BLaER1 treated with 17β-estradiol and CSF1 and Interleukin-3, amounts not matched to agents 10 nM and 100 nM (cell line): Measurements from ENCODE around the gene SMARCA4.
A peak's percentile ranks its signal among the peaks of the same experiment; 100 is the strongest.

Experiments
- H3K27ac ChIP-seq, 11 experiments: shearing (Covaris generic); formaldehyde crosslinking; 2 replicates each; pipeline ENCODE4 v1.8.1; 2022
- H3K27me3 ChIP-seq, 11 experiments: shearing (Covaris generic); formaldehyde crosslinking; 2 replicates each; pipeline ENCODE4 v1.8.1; 2022
- H3K36me3 ChIP-seq, 11 experiments: shearing (Covaris generic); formaldehyde crosslinking; 2 replicates each; pipeline ENCODE4 v1.8.1; 2022
- H3K4me1 ChIP-seq, 10 experiments: shearing (Covaris generic); formaldehyde crosslinking; 2 replicates each; pipeline ENCODE4 v1.8.1; 2022
- H3K4me2 ChIP-seq, 11 experiments: shearing (Covaris generic); formaldehyde crosslinking; 2 replicates each; pipeline ENCODE4 v1.8.1; 2022
- H3K4me3 ChIP-seq, 10 experiments: shearing (Covaris generic); formaldehyde crosslinking; 2 replicates each; pipeline ENCODE4 v1.8.1; 2022
- H3K9ac ChIP-seq, 11 experiments: shearing (Covaris generic); formaldehyde crosslinking; 2 replicates each; pipeline ENCODE4 v1.8.1; 2022
- H3K9me3 ChIP-seq, 11 experiments: shearing (Covaris generic); formaldehyde crosslinking; replicated peaks in 1 of 11; 2 replicates each; pipeline ENCODE4 v1.8.1; 2022
- H4K20me1 ChIP-seq, 11 experiments: shearing (Covaris generic); formaldehyde crosslinking; 2 replicates each; pipeline ENCODE4 v1.8.1; 2022
- Cebpa-rat ChIP-seq, 11 experiments: shearing (Covaris generic); IDR thresholded peaks; 2 replicates each; pipeline ENCODE4 v1.8.1; 2022

The SMARCA4 gene

DNA sequence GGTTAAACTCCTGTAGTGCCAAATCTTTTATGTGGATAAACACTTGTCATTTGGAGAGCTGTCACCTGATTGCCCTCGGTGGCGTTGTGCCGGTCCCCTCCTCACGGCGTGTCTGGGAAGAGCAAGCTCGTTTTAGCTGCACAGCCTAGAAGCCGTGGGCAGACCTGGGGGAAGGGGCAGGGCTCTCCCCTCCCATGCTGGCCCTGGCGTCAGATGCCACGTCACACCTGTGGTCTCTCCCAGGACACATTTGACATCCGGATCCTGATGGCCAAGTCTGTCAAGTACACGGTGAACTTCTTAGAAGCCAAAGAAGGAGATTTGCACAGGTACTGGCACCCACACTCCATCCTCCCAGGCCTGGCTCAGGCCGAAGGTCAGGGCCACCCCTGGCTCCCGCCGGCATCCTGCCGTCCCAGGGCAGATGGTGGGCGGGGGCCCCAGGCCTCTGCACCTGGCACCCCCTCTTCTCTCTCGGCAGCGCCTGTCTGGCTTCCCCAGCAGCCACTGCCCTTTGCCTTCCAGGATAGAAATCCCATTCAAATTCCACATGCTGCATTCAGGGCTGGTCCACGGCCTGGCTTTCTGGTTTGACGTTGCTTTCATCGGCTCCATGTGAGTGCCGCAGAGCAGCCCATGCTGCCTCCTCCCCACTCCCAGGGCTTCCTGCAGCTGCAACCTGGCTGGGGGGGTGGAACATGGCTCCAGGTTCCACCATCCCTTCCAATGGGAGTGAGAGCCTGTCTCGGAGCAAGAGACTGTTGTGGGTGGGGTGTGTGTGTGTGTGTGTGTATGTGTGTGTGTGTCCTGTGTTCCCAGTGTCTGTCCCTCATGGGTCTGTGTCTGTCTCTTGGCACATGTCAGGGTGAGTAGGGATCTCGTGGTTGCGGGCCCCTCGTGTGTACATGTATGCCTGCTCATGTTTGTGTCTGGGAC lies 41.2 kb upstream of the SMARCA4 start:
- H3K9ac ChIP-seq = no peak overlapping the region
- no peaks in the 10 kb centered on the region for H3K9me3 ChIP-seq
- peaks cover 0 to 87% (median 45%) of the 10 kb centered on the region in 11 experiments; a peak in 18 of 22 replicates for H4K20me1 ChIP-seq
- no peak overlapping the region for H3K4me2 ChIP-seq
- no peak for TF ChIP-seq Cebpa-rat (IDR thresholded peaks at IDR 0.05)
- no peaks in the 10 kb centered on the region for H3K27me3 ChIP-seq
- H3K4me1 ChIP-seq = no peaks in the 10 kb centered on the region
- no peak overlapping the region for H3K4me3 ChIP-seq
- H3K36me3 ChIP-seq = peaks cover 82 to 98% (median 95%) of the 10 kb centered on the region in 11 experiments
- no peak overlapping the region for H3K27ac ChIP-seq

DNA sequence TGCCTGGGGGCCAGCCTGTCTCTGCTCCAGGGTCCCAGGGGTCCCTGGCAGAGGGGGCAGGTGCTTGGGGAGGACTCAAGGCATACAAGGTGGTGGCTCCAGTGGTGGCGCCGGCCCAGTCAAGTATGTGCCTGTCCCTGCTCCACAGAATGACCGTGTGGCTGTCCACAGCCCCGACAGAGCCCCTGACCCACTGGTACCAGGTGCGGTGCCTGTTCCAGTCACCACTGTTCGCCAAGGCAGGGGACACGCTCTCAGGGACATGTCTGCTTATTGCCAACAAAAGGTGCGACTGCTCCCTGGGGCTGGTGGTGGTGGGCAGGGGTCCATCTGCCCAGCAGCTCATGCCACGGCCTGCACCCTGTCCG lies 40.6 kb upstream of the SMARCA4 start:
- Histone ChIP-seq H3K4me1 (no peaks in the 10 kb centered on the region), H3K9me3 (no peaks in the 10 kb centered on the region), H4K20me1 (peaks cover 0 to 87% (median 42%) of the 10 kb centered on the region in 11 experiments; a peak in 18 of 22 replicates), H3K27ac (no peak overlapping the region), H3K36me3 (peaks cover 79 to 98% (median 93%) of the 10 kb centered on the region in 11 experiments), H3K27me3 (no peaks in the 10 kb centered on the region), H3K9ac (no peak overlapping the region), H3K4me3 (no peak overlapping the region), H3K4me2 (no peak overlapping the region)
- TF ChIP-seq Cebpa-rat (IDR thresholded peaks at IDR 0.05) = no peak

DNA sequence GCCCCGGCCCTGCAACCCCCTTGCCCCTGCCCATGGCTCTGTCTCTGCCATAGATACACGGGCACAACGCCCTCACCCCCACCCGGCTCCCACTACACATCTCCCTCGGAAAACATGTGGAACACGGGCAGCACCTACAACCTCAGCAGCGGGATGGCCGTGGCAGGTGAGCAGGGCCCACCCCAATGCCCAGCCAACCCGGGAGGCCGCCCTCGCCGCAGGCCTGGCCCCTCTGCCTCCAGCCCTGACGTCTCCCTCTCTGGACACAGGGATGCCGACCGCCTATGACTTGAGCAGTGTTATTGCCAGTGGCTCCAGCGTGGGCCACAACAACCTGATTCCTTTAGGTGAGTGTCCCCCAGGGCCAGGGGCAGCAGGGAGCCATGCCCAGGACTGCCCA lies 40.0 kb upstream of the SMARCA4 start:
- Histone ChIP-seq H3K4me2 (no peak overlapping the region), H3K27ac (no peak overlapping the region), H3K9me3 (no peaks in the 10 kb centered on the region), H3K27me3 (no peaks in the 10 kb centered on the region), H3K4me3 (no peak overlapping the region), H4K20me1 (peaks cover 0 to 85% (median 36%) of the 10 kb centered on the region in 11 experiments; a peak in 16 of 22 replicates), H3K9ac (no peak overlapping the region), H3K36me3 (peaks cover 74 to 98% (median 92%) of the 10 kb centered on the region in 11 experiments), H3K4me1 (no peaks in the 10 kb centered on the region)
- no peak for TF ChIP-seq Cebpa-rat (IDR thresholded peaks at IDR 0.05)

DNA sequence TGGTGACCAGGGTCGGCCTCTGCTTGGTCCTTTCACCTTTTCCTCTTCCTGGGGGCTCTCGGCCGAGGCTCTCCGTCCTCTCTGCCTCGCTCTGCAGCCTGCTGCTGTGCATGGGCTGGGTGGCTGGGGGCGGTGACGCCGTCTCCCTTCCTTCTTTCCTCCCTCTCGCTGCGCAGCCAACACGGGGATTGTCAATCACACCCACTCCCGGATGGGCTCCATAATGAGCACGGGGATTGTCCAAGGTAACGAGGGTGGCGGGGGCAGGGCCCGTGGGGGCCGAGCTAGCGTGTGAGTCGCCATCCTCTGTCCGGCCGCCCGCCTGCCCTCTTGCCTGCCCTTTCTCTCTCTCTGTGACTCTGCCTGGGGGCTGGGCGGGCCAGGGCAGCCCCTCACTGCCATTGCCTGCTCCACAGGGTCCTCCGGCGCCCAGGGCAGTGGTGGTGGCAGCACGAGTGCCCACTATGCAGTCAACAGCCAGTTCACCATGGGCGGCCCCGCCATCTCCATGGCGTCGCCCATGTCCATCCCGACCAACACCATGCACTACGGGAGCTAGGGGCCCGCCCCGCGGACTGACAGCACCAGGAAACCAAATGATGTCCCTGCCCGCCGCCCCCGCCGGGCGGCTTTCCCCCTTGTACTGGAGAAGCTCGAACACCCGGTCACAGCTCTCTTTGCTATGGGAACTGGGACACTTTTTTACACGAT lies 39.5 kb upstream of the SMARCA4 start:
- peak overlapping the region in 1 of 11 experiments; percentile 26; a peak in 1 of 22 replicates for H3K9ac ChIP-seq
- no peak for TF ChIP-seq Cebpa-rat (IDR thresholded peaks at IDR 0.05)
- no peaks in the 10 kb centered on the region for H3K27me3 ChIP-seq
- H3K4me3 ChIP-seq = no peak overlapping the region
- no peaks in the 10 kb centered on the region for H3K9me3 ChIP-seq
- H3K4me1 ChIP-seq = no peaks in the 10 kb centered on the region
- no peak overlapping the region for H3K4me2 ChIP-seq
- H4K20me1 ChIP-seq = peaks cover 0 to 79% (median 31%) of the 10 kb centered on the region in 11 experiments; a peak in 16 of 22 replicates
- H3K27ac ChIP-seq = no peak overlapping the region
- peaks cover 69 to 94% (median 86%) of the 10 kb centered on the region in 11 experiments for H3K36me3 ChIP-seq

DNA sequence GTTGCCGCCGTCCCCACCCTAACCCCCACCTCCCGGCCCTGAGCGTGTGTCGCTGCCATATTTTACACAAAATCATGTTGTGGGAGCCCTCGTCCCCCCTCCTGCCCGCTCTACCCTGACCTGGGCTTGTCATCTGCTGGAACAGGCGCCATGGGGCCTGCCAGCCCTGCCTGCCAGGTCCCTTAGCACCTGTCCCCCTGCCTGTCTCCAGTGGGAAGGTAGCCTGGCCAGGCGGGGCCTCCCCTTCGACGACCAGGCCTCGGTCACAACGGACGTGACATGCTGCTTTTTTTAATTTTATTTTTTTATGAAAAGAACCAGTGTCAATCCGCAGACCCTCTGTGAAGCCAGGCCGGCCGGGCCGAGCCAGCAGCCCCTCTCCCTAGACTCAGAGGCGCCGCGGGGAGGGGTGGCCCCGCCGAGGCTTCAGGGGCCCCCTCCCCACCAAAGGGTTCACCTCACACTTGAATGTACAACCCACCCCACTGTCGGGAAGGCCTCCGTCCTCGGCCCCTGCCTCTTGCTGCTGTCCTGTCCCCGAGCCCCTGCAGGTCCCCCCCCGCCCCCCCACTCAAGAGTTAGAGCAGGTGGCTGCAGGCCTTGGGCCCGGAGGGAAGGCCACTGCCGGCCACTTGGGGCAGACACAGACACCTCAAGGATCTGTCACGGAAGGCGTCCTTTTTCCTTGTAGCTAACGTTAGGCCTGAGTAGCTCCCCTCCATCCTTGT lies 38.8 kb upstream of the SMARCA4 start:
- Histone ChIP-seq H3K27me3 (no peaks in the 10 kb centered on the region), H3K9ac (no peak overlapping the region), H3K9me3 (no peaks in the 10 kb centered on the region), H3K4me2 (no peak overlapping the region), H3K4me1 (peaks cover under 1 to 3% (median 2%) of the 10 kb centered on the region in 10 experiments; a peak in 18 of 20 replicates), H3K4me3 (no peak overlapping the region), H4K20me1 (peaks cover 0 to 76% (median 29%) of the 10 kb centered on the region in 11 experiments; a peak in 16 of 22 replicates), H3K36me3 (peaks cover 64 to 86% (median 80%) of the 10 kb centered on the region in 11 experiments), H3K27ac (no peak overlapping the region)
- no peak for TF ChIP-seq Cebpa-rat (IDR thresholded peaks at IDR 0.05)

DNA sequence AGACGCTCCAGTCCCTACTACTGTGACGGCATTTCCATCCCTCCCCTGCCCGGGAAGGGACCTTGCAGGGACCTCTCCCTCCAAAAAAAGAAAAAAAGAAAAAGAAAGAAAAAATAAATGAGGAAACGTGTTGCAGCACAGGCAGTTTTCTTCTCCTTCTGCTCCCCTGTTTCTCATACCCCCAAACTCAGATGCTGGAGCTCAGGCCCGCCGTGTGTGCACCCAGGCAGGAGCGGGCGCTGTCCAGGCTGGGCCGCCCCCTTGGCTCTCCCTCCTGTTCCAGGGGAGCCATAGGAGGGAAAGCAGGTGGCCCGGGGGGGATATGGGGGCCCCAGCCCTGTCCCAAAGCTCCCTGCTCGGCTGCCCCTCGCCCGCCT lies 38.2 kb upstream of the SMARCA4 start:
- H3K9me3 ChIP-seq = no peaks in the 10 kb centered on the region
- H3K27ac ChIP-seq = no peak overlapping the region
- H3K36me3 ChIP-seq = peaks cover 64 to 82% (median 76%) of the 10 kb centered on the region in 11 experiments
- H4K20me1 ChIP-seq = peaks cover 0 to 75% (median 29%) of the 10 kb centered on the region in 11 experiments; a peak in 16 of 22 replicates
- no peaks in the 10 kb centered on the region for H3K27me3 ChIP-seq
- H3K4me1 ChIP-seq = peaks cover 6 to 8% (median 7%) of the 10 kb centered on the region in 10 experiments
- H3K4me2 ChIP-seq = no peak overlapping the region
- 0 out of 22 replicates have a peak overlapping the region, but pooled peaks of 1 of the 11 experiments have one; percentile 7 for H3K9ac ChIP-seq
- TF ChIP-seq Cebpa-rat (IDR thresholded peaks at IDR 0.05) = no peak
- no peak overlapping the region for H3K4me3 ChIP-seq

DNA sequence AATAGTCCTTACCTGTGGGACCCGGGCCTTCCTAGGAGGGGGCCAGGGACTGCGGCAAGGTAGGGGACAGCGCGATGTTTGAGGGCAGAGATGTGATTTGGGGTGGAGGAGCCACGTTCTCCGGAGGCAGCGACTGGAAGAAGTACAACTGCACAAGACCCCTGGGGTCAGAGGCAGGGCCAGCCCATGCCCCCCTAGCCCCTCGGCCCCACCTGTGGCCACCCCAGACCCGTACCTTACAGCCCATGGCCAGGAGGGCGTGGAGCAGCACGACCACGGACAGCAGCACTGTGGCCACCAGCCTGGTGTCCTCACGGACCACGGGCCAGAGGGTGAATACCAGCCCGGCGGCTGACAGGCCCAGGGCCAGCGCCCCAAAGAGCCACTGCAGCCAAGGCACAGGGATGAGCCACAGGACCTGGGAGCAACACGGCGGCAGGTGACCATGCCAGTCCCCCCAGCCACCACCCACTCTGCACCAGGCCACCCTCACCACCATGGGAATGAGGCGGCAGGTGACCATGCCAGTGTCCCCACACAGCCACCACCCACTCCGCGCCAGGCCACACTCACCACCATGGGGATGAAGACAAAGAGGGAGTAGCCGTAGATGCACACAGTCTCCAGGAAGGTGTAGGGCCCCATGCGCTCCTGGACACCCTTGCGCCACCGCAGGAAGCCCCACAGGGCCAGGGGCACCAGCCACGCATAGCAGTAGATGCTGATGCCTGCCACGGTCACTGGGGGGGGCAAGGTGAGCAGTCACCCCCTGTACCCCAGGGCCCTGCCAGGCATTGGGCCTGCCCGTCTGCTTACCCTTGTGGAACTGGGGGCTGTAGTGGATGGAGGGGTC lies 37.3 kb upstream of the SMARCA4 start:
- H3K27me3 ChIP-seq = no peaks in the 10 kb centered on the region
- no peak overlapping the region for H3K4me2 ChIP-seq
- no peaks in the 10 kb centered on the region for H3K9me3 ChIP-seq
- 0 out of 22 replicates have a peak overlapping the region, but pooled peaks of 1 of the 11 experiments have one; percentile 7 for H3K9ac ChIP-seq
- no peak for TF ChIP-seq Cebpa-rat (IDR thresholded peaks at IDR 0.05)
- peaks cover 56 to 73% (median 67%) of the 10 kb centered on the region in 11 experiments for H3K36me3 ChIP-seq
- no peak overlapping the region for H3K27ac ChIP-seq
- peaks cover 0 to 67% (median 26%) of the 10 kb centered on the region in 11 experiments; a peak in 16 of 22 replicates for H4K20me1 ChIP-seq
- peaks cover 10 to 12% (median 11%) of the 10 kb centered on the region in 10 experiments for H3K4me1 ChIP-seq
- no peak overlapping the region for H3K4me3 ChIP-seq

DNA sequence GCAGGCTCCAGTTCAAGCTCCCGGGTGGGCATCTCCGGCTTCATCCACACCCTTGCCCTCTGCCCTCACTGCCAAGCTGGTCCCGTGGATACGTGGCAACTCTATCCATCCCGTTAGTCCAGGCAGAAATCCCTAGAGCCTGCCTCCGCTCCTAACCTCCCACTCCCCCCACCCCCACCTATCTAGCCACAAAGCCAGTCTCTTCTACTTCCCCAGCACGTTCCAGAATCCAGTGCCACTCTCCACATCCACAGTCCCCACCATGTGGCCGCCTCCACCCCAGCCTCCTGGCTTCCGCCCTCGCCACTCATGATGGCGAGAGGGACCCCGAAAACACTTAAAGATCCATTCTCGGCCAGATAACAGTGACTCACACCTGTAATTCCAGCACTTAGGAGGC lies 36.2 kb upstream of the SMARCA4 start:
- H4K20me1 ChIP-seq = peaks cover 4 to 64% (median 26%) of the 10 kb centered on the region in 11 experiments; a peak in 21 of 22 replicates
- no peak overlapping the region; a peak in 2 of 22 replicates for H3K9ac ChIP-seq
- H3K4me3 ChIP-seq = no peak overlapping the region
- H3K27ac ChIP-seq = no peak overlapping the region
- H3K9me3 ChIP-seq = no peaks in the 10 kb centered on the region
- no peak for TF ChIP-seq Cebpa-rat (IDR thresholded peaks at IDR 0.05)
- peaks cover 13 to 17% (median 15%) of the 10 kb centered on the region in 10 experiments for H3K4me1 ChIP-seq
- H3K4me2 ChIP-seq = no peak overlapping the region
- H3K27me3 ChIP-seq = no peaks in the 10 kb centered on the region
- peaks cover 45 to 63% (median 56%) of the 10 kb centered on the region in 11 experiments for H3K36me3 ChIP-seq
